ENCODE measurements around the gene MYH11.
A peak's percentile ranks its signal among the peaks of the same experiment; 100 is the strongest.

MYH11 gene

DNA sequence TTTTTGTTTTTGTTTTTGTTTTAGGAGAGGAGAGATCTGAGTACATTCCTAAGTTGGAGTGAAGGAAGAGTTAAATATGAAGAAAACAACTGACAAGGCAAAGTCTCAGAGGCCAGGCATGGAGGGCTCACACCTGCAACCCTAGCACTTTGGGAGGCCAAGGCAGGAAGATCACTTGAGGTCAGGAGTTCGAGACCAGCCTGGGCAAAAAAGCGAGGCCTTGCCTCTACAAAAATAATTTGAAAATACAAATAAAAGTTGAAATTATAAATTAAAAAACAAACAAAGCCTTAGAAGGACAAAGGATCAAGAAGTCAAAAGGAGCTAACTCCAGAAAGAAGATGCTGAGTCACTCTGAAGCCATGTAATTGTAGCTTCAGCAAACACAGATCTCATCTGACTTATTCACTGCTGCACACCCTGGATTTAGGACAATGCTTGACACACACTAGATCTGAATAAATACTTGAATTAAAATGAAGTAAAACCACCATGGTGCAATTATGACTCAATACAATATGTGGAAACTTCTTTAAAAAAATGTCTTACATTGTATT, 22.5 kb upstream of the MYH11 start:
- TF ChIP-seq, protein P1, sequence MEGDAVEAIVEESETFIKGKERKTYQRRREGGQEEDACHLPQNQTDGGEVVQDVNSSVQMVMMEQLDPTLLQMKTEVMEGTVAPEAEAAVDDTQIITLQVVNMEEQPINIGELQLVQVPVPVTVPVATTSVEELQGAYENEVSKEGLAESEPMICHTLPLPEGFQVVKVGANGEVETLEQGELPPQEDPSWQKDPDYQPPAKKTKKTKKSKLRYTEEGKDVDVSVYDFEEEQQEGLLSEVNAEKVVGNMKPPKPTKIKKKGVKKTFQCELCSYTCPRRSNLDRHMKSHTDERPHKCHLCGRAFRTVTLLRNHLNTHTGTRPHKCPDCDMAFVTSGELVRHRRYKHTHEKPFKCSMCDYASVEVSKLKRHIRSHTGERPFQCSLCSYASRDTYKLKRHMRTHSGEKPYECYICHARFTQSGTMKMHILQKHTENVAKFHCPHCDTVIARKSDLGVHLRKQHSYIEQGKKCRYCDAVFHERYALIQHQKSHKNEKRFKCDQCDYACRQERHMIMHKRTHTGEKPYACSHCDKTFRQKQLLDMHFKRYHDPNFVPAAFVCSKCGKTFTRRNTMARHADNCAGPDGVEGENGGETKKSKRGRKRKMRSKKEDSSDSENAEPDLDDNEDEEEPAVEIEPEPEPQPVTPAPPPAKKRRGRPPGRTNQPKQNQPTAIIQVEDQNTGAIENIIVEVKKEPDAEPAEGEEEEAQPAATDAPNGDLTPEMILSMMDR (IDR thresholded peaks at IDR 0.05; ENCODE audit: low read depth, low read length), result no peak
- DNase-seq (ENCODE audit: low read depth in 2 of 2), result peak; percentile 84 to 96
- no peak overlapping the region for H3K4me3 ChIP-seq (replicated peaks in 1 of 2; ENCODE audit: low read depth in 2 of 2, low read length in 2 of 2)

DNA sequence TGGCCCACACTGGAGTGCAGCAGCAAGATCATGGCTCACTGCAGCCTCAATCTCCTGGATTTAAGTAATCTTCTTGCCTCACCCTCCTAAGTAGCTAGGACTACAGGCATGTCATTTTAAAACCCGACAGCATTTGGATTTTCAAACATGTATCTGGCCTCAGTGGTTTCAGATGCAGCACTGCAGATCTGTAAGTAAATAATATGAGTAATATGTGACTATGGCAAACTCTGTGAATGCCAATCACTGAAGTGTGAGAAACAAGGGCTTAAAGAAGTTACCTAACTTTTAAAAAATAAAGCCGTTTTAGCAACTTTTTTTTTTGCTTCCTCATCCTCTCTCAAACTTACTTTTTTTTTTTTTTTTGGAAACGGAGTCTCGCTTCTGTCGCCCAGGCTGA, 19.7 kb upstream of the MYH11 start:
- no peak overlapping the region for H3K4me3 ChIP-seq (replicated peaks in 1 of 2; ENCODE audit: low read depth in 2 of 2, low read length in 2 of 2)

DNA sequence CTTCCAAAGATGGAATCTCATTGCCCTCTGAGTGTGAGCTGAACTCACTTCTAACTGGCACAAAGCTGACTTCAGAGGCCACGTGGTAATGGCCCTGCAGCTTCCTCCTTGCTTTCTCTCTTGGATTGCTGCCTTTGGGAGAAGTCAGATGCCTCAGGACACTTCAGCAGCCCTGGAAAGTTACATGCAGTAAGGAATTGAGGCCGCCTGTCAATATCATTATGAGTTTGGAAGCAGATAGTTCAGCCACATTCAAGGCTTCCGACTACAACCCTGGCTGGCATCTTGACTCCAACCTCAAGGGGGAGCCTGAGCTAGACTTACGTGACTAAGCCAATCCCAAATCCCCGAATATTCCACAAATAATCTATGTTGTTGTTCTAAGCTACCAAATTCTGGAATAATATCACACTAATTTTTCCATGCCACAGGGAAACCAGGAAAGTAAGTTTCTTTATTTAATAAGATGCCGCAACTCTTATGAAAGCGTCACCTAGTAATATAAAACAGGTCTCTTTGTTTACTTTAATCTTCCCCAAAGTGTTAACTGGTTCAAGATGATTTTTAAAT, 18.0 kb upstream of the MYH11 start:
- no peak overlapping the region for H3K4me3 ChIP-seq (replicated peaks in 1 of 2; ENCODE audit: low read depth in 2 of 2, low read length in 2 of 2)
- DNase-seq (ENCODE audit: low read depth in 2 of 2), result peak; percentile 83 to 84
- TF ChIP-seq, protein P1 (IDR thresholded peaks at IDR 0.05; ENCODE audit: low read depth, low read length), result peak; percentile 91

More for the DNA sequence above, 19.7 kb upstream of the MYH11 start:
- TF ChIP-seq, protein P1 (IDR thresholded peaks at IDR 0.05; ENCODE audit: low read depth, low read length), result no peak
- DNase-seq (ENCODE audit: low read depth in 2 of 2), result no peak

DNA sequence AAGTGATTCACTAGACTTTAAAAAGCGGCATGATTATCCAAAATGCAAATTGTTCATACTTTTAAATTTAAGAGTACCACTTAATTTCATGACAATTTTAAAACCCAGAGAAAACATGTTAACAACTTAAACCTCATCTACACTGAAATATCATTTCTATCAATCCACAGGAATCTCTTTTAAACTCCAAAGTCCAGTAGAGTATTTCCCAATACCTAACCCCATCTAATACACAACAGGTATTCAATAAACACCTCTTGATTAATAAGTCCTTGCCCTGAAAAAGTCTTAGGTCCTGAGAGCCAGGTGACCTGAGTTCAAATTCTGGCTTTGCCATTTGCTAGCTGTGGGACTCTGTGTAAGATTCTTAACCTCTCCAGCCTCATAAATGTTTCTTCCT, 16.9 kb upstream of the MYH11 start:
- DNase-seq (ENCODE audit: low read depth in 2 of 2), result no peak
- no peak overlapping the region for H3K4me3 ChIP-seq (replicated peaks in 1 of 2; ENCODE audit: low read depth in 2 of 2, low read length in 2 of 2)
- TF ChIP-seq, protein P1 (IDR thresholded peaks at IDR 0.05; ENCODE audit: low read depth, low read length), result no peak

DNA sequence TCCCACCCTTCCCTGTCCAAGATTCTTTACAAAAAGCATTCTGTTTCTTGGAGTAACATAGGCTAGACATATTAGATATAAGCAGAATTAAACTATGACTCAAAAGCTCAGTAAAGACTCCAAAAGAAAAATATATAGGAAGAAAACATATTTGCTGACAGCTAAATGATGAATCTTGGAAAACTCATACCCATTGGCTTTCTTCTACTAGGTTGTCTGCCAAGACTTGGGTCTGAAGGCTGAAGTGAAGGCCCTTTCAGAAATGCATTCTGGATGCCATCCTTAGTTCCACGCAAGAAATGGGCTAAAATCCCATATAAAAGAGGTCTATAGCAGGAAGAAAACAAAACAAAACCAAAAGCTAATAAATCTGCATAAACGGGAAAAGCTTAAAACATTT, 16.5 kb upstream of the MYH11 start:
- TF ChIP-seq, protein P1 (IDR thresholded peaks at IDR 0.05; ENCODE audit: low read depth, low read length), result no peak
- peak in 1 of 2 donors; percentile 20 for DNase-seq (ENCODE audit: low read depth in 2 of 2)
- no peak overlapping the region for H3K4me3 ChIP-seq (replicated peaks in 1 of 2; ENCODE audit: low read depth in 2 of 2, low read length in 2 of 2)

DNA sequence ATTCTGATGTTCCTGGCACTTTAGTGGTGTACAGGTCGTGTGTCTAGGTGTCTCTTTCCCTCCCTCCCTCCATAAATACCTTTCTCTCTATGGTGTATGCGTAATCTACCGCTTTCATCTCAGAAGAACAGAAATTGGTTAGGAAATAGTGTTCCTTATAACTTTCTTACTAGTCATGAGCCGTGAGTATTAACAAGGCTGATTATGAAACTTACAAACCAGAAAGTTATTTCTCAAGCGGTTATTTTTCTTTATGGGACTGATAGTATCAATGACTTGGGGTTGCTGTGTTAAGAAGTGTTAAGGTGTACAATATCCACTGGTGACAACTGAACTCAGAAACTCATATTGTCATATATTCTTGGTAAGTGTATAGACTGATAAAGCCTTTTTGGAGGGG, 13.2 kb upstream of the MYH11 start:
- TF ChIP-seq, protein P1 (IDR thresholded peaks at IDR 0.05; ENCODE audit: low read depth, low read length), result no peak
- H3K4me3 ChIP-seq (replicated peaks in 1 of 2; ENCODE audit: low read depth in 2 of 2, low read length in 2 of 2), result no peak overlapping the region
- DNase-seq (ENCODE audit: low read depth in 2 of 2), result no peak

DNA sequence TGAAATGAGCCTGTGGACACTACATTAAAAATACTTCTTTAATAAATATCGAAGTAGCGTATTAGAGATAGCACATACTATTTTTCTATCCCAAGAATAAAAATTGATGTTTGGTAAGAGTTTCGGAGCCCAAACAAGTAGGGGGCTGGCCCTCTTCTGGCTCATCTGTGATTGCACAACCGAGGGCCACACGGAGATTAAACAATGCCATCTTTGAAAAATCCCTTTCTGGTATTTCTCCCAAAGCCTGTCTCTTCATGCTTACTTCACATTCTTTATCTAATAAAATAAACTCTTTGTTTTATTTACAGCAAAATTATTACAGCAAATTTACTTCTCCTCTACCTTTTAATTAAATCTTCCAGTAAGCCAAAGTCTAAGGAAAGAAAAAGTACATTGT, 9.6 kb upstream of the MYH11 start:
- TF ChIP-seq, protein P1 (IDR thresholded peaks at IDR 0.05; ENCODE audit: low read depth, low read length), result no peak
- DNase-seq (ENCODE audit: low read depth in 2 of 2), result no peak
- no peak overlapping the region for H3K4me3 ChIP-seq (replicated peaks in 1 of 2; ENCODE audit: low read depth in 2 of 2, low read length in 2 of 2)
